Trophoblast cell (in vitro differentiated cells and primary cell): ENCODE data around the gene HSFX2.

Source experiments
- DNase-seq, 2 donors: peaks; one replicate each; pipeline ENCODE4 v3.0.0-alpha.2; 2016
- H2AFZ ChIP-seq: 2 replicates; pipeline ENCODE4 v1.6.1; 2013; ENCODE audit warnings: low read length, moderate library complexity, mild to moderate bottlenecking; ENCODE audit not compliant: insufficient read depth, poor library complexity
- H2AK5ac ChIP-seq: 2 replicates; pipeline ENCODE4 v1.6.1; 2013; ENCODE audit warnings: mild to moderate bottlenecking, low read length
- H2BK120ac ChIP-seq: 2 replicates; pipeline ENCODE4 v1.6.1; 2013; ENCODE audit warnings: low read length, mild to moderate bottlenecking, moderate library complexity; ENCODE audit not compliant: insufficient read depth, poor library complexity
- H2BK12ac ChIP-seq: 2 replicates; pipeline ENCODE4 v1.6.1; 2013; ENCODE audit warnings: mild to moderate bottlenecking, low read length, moderate library complexity
- H2BK5ac ChIP-seq: 2 replicates; pipeline ENCODE4 v1.6.1; 2013; ENCODE audit warnings: low read length, low read depth, moderate library complexity, mild to moderate bottlenecking; ENCODE audit not compliant: poor library complexity
- H3K14ac ChIP-seq: 2 replicates; pipeline ENCODE4 v1.6.1; 2013; ENCODE audit warnings: mild to moderate bottlenecking, low read length
- H3K18ac ChIP-seq: 2 replicates; pipeline ENCODE4 v1.6.1; 2013; ENCODE audit warnings: mild to moderate bottlenecking, low read length
- H3K23ac ChIP-seq: 2 replicates; pipeline ENCODE4 v1.6.1; 2013; ENCODE audit warnings: low read length
- H3K27ac ChIP-seq: 2 replicates; pipeline ENCODE4 v1.5.1; 2013; ENCODE audit warnings: low read depth, mild to moderate bottlenecking, inconsistent platforms, low read length, moderate library complexity
- H3K27me3 ChIP-seq: 2 replicates; pipeline ENCODE4 v1.6.1; 2013; ENCODE audit warnings: inconsistent platforms, mild to moderate bottlenecking, low read length, moderate library complexity; ENCODE audit not compliant: insufficient read depth
- H3K36me3 ChIP-seq, 2 experiments: 1 replicate in 1 of 2; 2 replicates in 1 of 2; pipeline ENCODE4 v1.6.1; 2013; ENCODE audit warnings: low read length in 2 of 2, mild to moderate bottlenecking in 2 of 2, moderate library complexity in 1 of 2; ENCODE audit not compliant: insufficient read depth in 2 of 2, control insufficient read depth in 1 of 2
- H3K4ac ChIP-seq: 2 replicates; pipeline ENCODE4 v1.6.1; 2013; ENCODE audit warnings: low read depth, mild to moderate bottlenecking, low read length, moderate library complexity
- H3K4me1 ChIP-seq, 2 experiments: 1 replicate in 1 of 2; 2 replicates in 1 of 2; pipeline ENCODE4 v1.6.1; 2013; ENCODE audit warnings: low read length in 2 of 2, mild to moderate bottlenecking in 2 of 2, moderate library complexity in 1 of 2; ENCODE audit not compliant: insufficient read depth in 2 of 2, control insufficient read depth in 1 of 2
- H3K4me2 ChIP-seq: 2 replicates; pipeline ENCODE4 v1.6.1; 2013; ENCODE audit warnings: inconsistent platforms, mild to moderate bottlenecking, low read length, moderate library complexity
- H3K4me3 ChIP-seq: 2 replicates; pipeline ENCODE4 v1.5.1; 2013; ENCODE audit warnings: mild to moderate bottlenecking, low read depth, low read length, inconsistent platforms
- H3K79me1 ChIP-seq: one replicate; pipeline ENCODE4 v1.6.1; 2013; ENCODE audit warnings: low read length
- H3K79me2 ChIP-seq: 2 replicates; pipeline ENCODE4 v1.6.1; 2013; ENCODE audit warnings: low read length, mild to moderate bottlenecking; ENCODE audit not compliant: control insufficient read depth, insufficient read depth, poor library complexity
- H3K9ac ChIP-seq: 2 replicates; pipeline ENCODE4 v1.6.1; 2013; ENCODE audit warnings: mild to moderate bottlenecking, low read length
- H3K9me3 ChIP-seq: 2 replicates; pipeline ENCODE4 v1.6.1; 2013; ENCODE audit warnings: low read depth, mild to moderate bottlenecking, control low read depth, inconsistent platforms, low read length; ENCODE audit not compliant: insufficient read depth
- H4K12ac ChIP-seq: 2 replicates; pipeline ENCODE4 v1.6.1; 2013; ENCODE audit warnings: low read depth, mild to moderate bottlenecking, low read length, moderate library complexity
- H4K8ac ChIP-seq: 2 replicates; pipeline ENCODE4 v1.6.1; 2013; ENCODE audit warnings: low read depth, mild to moderate bottlenecking, low read length, moderate library complexity
- H4K91ac ChIP-seq: one replicate; pipeline ENCODE4 v1.6.1; 2013; ENCODE audit warnings: low read depth, mild to moderate bottlenecking, low read length, moderate library complexity
- WGBS: extraction: QIAGEN DNeasy Blood & Tissue Kit; methylation state at CpG from one replicate; pipeline ENCODE4 v1.1.7; 2013; ENCODE audit warnings: missing lambda C conversion rate; ENCODE audit not compliant: insufficient read length, insufficient coverage; ENCODE audit errors: extremely low coverage; 5-methylcytosine and 5-hydroxymethylcytosine counted together

Gene HSFX2

DNA sequence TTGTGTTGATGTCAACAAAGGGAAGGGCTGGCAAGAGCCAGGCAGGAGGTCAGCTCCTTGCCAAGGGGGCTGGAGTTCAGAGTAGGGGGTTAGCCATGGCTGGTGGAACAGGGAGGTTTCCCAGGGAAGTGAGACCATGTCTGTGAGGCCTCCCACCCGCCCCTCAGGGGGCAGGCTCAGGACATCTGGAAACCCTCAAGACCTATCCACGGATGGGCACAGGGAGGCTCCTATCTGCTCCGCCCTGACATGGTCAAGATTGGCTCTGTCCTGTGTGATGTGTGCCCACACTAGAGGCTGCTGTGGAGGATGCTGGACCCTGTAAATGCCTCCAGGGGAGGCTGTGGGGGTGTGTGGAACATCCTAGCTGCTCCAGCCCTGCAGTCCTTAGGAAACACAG lies 44.5 kb upstream of the HSFX2 start:
- H3K4ac ChIP-seq: no peak overlapping the region
- no peak overlapping the region for H3K4me3 ChIP-seq
- no peak overlapping the region for H2AFZ ChIP-seq
- H4K8ac ChIP-seq: no peak overlapping the region
- no peak overlapping the region for H4K12ac ChIP-seq
- no peak overlapping the region for H3K9ac ChIP-seq
- no peaks in the 10 kb centered on the region for H3K9me3 ChIP-seq
- no peak overlapping the region for H3K14ac ChIP-seq
- WGBS: no CpG with 5 or more reads among the region's 3 CpGs
- H3K36me3 ChIP-seq: no peaks in the 10 kb centered on the region
- H2BK12ac ChIP-seq: no peak overlapping the region
- H3K27me3 ChIP-seq: no peaks in the 10 kb centered on the region
- no peaks in the 10 kb centered on the region for H3K79me1 ChIP-seq
- H3K4me1 ChIP-seq: no peaks in the 10 kb centered on the region
- no peak overlapping the region for H3K4me2 ChIP-seq
- no peak overlapping the region for H2BK120ac ChIP-seq
- no peak overlapping the region for H3K18ac ChIP-seq
- no peak for DNase-seq
- H3K27ac ChIP-seq: no peak overlapping the region
- no peak overlapping the region for H4K91ac ChIP-seq
- no peak overlapping the region for H3K23ac ChIP-seq
- no peak overlapping the region for H2BK5ac ChIP-seq
- no peak overlapping the region for H2AK5ac ChIP-seq
- H3K79me2 ChIP-seq: no peaks in the 10 kb centered on the region

DNA sequence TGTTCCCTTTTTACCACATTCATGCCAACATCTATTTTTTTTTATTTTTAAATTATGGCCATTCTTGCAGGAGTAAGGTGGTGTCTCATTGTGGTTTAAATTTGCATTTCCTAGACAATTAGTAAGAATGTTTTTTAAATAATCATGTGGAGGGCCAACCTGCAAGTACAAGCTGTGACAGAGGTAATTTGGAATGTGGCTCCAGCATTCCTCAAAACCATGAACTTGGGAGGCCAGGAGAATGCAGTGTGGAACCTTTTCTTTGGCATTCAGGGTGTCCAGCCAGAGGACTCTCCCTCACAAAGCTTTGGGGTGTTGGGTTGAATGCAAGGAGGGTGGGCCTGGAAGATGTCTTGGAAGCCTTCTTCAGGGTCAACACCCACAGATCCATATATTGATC lies 43.7 kb upstream of the HSFX2 start:
- H3K18ac ChIP-seq: no peak overlapping the region
- H3K27me3 ChIP-seq: no peaks in the 10 kb centered on the region
- no peaks in the 10 kb centered on the region for H3K79me1 ChIP-seq
- no peak overlapping the region for H2BK12ac ChIP-seq
- no peak overlapping the region for H3K27ac ChIP-seq
- H3K23ac ChIP-seq: no peak overlapping the region
- no peak overlapping the region for H3K4ac ChIP-seq
- no peaks in the 10 kb centered on the region for H3K79me2 ChIP-seq
- no peak overlapping the region for H2AK5ac ChIP-seq
- H4K12ac ChIP-seq: no peak overlapping the region
- peak in 1 of 2 donors; percentile 13 for DNase-seq
- no peak overlapping the region for H3K4me2 ChIP-seq
- H3K9ac ChIP-seq: no peak overlapping the region
- no peak overlapping the region for H2BK120ac ChIP-seq
- no peaks in the 10 kb centered on the region for H3K9me3 ChIP-seq
- H3K36me3 ChIP-seq: no peaks in the 10 kb centered on the region
- H2BK5ac ChIP-seq: no peak overlapping the region
- no peak overlapping the region for H3K14ac ChIP-seq
- H2AFZ ChIP-seq: no peak overlapping the region
- no peak overlapping the region for H4K91ac ChIP-seq
- H3K4me3 ChIP-seq: no peak overlapping the region
- H3K4me1 ChIP-seq: no peaks in the 10 kb centered on the region
- H4K8ac ChIP-seq: no peak overlapping the region

DNA sequence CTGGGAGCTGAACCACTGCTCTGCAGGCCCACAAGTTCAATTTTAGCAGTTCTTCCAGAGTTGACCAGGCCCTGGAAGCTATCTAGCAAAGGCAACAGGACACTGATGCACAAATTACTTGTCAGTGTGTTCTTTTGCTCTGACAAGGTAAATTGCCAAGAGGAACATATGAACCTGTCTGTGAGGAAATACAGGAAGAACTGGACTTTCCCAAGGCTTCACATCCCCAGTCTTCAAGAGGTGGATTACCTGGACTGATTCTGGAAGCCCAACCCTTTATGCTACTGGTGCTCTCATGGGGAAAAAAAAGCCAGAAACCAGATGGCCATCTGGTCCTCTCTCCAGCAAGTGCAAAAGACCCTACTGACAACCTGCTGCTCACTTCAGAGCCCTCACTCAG lies 38.4 kb upstream of the HSFX2 start:
- Histone ChIP-seq H4K8ac (no peak overlapping the region), H3K36me3 (no peaks in the 10 kb centered on the region), H2BK12ac (no peak overlapping the region), H3K4ac (no peak overlapping the region), H3K79me1 (peaks cover 3% of the 10 kb centered on the region), H2BK5ac (no peak overlapping the region), H4K12ac (no peak overlapping the region), H3K79me2 (no peaks in the 10 kb centered on the region), H3K27ac (no peak overlapping the region), H2BK120ac (no peak overlapping the region), H3K4me2 (no peak overlapping the region), H3K4me1 (peaks cover 0 to 2% of the 10 kb centered on the region in 2 experiments), H4K91ac (no peak overlapping the region), H3K18ac (no peak overlapping the region), H3K23ac (no peak overlapping the region), H3K9ac (no peak overlapping the region), H3K27me3 (no peaks in the 10 kb centered on the region), H3K14ac (no peak overlapping the region), H2AFZ (no peak overlapping the region), H3K9me3 (no peaks in the 10 kb centered on the region), H3K4me3 (no peak overlapping the region), H2AK5ac (no peak overlapping the region)
- DNase-seq: no peak

DNA sequence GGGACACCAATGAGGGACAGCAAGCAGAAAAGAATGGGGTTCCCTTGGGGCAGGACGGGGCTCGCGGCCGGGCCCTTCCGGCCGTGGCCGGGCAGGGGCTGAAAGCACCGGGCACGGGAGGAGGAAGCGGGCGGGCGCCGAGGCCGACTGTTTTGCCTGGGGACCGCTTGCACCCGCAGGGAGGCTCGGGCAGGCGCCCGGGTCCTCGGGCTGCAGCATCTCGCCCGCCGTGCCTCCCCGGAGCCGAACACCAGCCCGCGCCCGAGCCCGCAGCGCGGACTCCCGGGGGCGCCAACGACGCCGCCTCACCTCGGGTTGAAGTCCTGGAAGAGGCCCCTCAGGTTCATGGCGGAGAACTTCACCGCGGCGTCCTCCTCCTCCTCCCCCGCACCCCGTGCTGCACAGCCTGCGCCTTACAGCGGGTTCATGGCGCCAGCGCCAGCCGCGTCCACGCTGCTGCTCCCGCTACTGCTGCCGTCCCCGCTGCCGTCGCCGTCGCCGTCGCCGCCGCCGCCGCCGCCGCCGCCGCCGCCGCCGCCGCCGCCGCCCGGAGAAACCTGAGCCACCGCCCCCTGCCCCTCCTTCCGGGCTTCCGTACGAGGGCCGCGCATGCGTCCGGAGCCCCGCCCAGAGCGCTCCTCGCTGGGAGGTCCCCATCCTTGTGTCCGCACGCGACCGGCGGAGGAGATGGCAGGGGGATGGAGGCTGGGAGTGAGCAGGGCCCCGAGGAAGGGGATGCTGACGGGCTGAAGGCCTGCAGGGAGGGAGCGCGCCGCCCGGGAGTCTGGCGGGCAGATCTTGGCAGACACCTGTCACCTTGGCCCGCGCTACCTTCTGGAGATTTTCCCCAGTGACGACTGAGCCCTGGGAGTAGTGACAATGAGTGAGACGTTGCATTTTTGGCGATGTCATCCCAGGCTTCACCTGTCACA lies 36.4 kb upstream of the HSFX2 start, which contains the start of gene TMEM185A:
TMEM185A (minus strand) TSS at position 559 of the 932 bp plus-strand sequence; CDS start at position 347, 212 bp downstream.
- no CpG with 5 or more reads among the region's 102 CpGs for whole genome bisulfite sequencing
- no peak within 1 kb of the TSS for H2BK5ac ChIP-seq
- H3K27ac ChIP-seq: no peak within 1 kb of the TSS
- H4K8ac ChIP-seq: peak within 1 kb of the TSS; percentile 68
- no peak within 1 kb of the TSS for H2BK120ac ChIP-seq
- no peaks in the 10 kb centered on the region for H3K79me2 ChIP-seq
- no peak within 1 kb of the TSS for H3K18ac ChIP-seq
- H3K4me3 ChIP-seq: peak within 1 kb of the TSS; percentile 84
- H2AFZ ChIP-seq: no peak within 1 kb of the TSS
- peak within 1 kb of the TSS; percentile 37 for H3K4ac ChIP-seq
- H3K4me1 ChIP-seq: peaks cover 0 to 2% of the 10 kb centered on the region in 2 experiments
- H3K9me3 ChIP-seq: no peaks in the 10 kb centered on the region
- H4K12ac ChIP-seq: no peak within 1 kb of the TSS
- H2AK5ac ChIP-seq: no peak within 1 kb of the TSS
- peak within 1 kb of the TSS; percentile 96 for H3K4me2 ChIP-seq
- no peaks in the 10 kb centered on the region for H3K27me3 ChIP-seq
- no peaks in the 10 kb centered on the region for H3K36me3 ChIP-seq
- H3K14ac ChIP-seq: peak within 1 kb of the TSS; percentile 71
- H3K9ac ChIP-seq: peak within 1 kb of the TSS; percentile 78
- no peak within 1 kb of the TSS for H3K23ac ChIP-seq
- peaks cover 3% of the 10 kb centered on the region for H3K79me1 ChIP-seq
- no peak within 1 kb of the TSS for H2BK12ac ChIP-seq
- peak; percentile 27 to 68 for DNase-seq
- H4K91ac ChIP-seq: no peak within 1 kb of the TSS
